NCI-H1436 treated with DMSO at 0.1 percent for 48 hours (cell line): ENCODE results near the gene FH.

Experiments
- DNase-seq: peaks from one replicate; lab custom pipeline; 2025; lab: John Stamatoyannopoulos, UW

Gene FH

GRCh38 chr1:241457421-241457820, 62.1 kb downstream of the FH start:
- DNase-seq = no peak

- DNase-seq = no peak
Measured at GRCh38 chr1:241456743-241457142, 62.8 kb downstream of the FH start.

DNA sequence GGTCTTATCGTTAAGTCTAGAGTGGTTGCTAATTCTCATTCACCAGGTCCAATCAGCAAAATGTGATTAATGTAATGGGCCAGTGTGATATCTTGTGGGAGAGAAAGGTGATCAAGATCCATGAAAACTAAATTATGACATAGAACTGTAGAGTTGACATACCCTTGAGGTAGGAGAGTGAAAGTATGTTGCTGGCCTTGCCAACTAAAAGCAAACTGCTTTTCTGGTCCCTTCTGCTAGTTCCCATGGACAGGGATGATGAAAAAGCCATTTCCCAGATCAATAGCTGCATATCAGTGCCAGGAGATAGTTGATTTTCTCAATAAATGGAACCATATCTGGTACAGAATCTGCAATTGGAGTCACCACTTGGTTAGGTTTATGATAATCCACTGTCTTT, 65.8 kb downstream of the FH start:
- DNase-seq = no peak

GRCh38 chr1:241451956-241452355, 67.6 kb downstream of the FH start:
- DNase-seq = no peak
